Measurements from ENCODE around the gene TSPAN18. TPM values are rescaled to one million over a fixed set of nuclear protein-coding genes. Genes with fewer than 3 reads are reported as not detected.

Gene TSPAN18
- total and polyA plus RNA-seq, 7 donors: 5.2 to 21.7 (median 8.0) TPM

DNA sequence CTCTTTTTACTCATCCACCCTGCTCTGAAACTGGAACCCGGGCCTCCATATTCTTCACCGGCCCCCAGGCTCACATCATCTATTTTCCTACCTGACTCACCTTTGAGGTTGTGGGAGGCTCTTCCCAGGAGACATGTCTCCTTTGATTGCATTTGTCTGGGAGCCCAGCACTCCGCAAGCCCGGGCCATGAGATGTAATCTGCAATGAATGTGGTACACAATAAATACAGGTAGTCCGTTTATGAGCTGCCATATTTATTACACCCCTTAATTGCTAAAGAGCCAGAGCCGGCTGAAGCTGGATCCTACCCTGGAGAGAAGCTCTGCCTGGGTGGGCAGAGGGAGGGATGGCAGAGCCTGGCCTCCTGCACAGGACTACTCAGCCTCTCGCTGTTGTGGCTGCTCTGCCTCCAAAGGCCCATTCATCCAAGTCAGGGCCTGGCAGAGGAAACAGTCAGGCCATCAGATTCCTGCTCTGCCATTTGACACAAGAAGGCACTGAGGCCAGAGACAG is 174.4 kb downstream of the TSPAN18 start:
- H3K4me1 ChIP-seq: no peaks in the 10 kb centered on the region
- no peak for ATAC-seq
- TF ChIP-seq, protein P1, sequence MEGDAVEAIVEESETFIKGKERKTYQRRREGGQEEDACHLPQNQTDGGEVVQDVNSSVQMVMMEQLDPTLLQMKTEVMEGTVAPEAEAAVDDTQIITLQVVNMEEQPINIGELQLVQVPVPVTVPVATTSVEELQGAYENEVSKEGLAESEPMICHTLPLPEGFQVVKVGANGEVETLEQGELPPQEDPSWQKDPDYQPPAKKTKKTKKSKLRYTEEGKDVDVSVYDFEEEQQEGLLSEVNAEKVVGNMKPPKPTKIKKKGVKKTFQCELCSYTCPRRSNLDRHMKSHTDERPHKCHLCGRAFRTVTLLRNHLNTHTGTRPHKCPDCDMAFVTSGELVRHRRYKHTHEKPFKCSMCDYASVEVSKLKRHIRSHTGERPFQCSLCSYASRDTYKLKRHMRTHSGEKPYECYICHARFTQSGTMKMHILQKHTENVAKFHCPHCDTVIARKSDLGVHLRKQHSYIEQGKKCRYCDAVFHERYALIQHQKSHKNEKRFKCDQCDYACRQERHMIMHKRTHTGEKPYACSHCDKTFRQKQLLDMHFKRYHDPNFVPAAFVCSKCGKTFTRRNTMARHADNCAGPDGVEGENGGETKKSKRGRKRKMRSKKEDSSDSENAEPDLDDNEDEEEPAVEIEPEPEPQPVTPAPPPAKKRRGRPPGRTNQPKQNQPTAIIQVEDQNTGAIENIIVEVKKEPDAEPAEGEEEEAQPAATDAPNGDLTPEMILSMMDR (IDR thresholded peaks at IDR 0.05): no peak
- WGBS, 3 donors: 86 to 91% (median 89%) methylated on average over 7 of the region's 7 CpGs
- no peak overlapping the region for H3K27ac ChIP-seq
- no peaks in the 10 kb centered on the region for H3K9me3 ChIP-seq
- intact Hi-C loops (cut with DNase I): no loop called here
- H3K36me3 ChIP-seq (ENCODE audit: insufficient read depth in 1 of 2, low read depth in 1 of 2): no peaks in the 10 kb centered on the region
- DNase-seq: no peak
- H3K4me3 ChIP-seq: no peak overlapping the region
- peaks cover 0 to 7% (median 4%) of the 10 kb centered on the region in 3 donors for H3K27me3 ChIP-seq (ENCODE audit: insufficient read depth in 3 of 3, low read length in 2 of 3)

DNA sequence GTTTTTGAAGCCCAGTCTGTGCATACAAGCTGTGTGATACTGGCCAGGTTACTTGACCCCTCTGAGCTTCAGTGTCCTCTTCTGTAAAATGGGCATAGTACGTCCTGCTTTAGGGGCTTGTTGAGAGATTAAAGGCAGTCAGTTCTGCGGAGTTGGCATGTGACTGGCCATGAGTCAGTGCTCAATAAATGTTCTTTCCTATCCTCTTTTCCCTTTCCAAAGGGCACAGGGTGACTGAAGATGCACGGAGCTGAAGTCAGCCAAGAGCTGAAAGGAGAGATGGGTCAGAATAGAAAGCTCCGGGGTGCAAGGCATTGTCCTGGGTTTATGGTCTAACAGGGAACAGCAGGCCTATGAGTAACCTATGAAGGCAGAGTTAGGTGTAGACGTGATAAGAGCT is 175.0 kb downstream of the TSPAN18 start:
- intact Hi-C loops (cut with DNase I): no loop called here
- no peaks in the 10 kb centered on the region for H3K4me1 ChIP-seq

DNA sequence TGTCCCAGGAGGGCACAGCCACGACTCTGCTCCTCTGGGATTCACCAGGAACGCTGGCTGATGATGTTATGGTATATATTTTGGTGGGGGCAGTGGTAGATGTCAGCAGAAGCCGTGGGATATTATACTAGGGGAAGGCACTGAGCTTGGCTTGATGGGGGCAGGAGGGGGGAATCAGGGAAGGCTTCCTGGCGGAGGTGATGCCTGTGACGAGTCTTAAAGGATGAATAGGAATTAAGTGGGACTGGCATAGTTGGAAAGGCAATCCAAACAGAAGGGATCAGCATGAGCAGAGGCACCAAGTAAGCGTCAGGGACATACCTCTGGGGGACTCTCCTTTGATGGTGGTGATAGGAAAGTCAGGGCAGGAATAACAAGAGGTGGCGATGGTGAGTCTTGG is 176.3 kb downstream of the TSPAN18 start:
- DNase-seq: no peak
- intact Hi-C loops (cut with DNase I): no loop called here
- Histone ChIP-seq H3K4me3 (no peak overlapping the region), H3K9me3 (no peaks in the 10 kb centered on the region), H3K27me3 (ENCODE audit: insufficient read depth in 3 of 3, low read length in 2 of 3) (peaks cover 0 to 3% (median 2%) of the 10 kb centered on the region in 3 donors), H3K4me1 (no peaks in the 10 kb centered on the region), H3K27ac (no peak overlapping the region), H3K36me3 (ENCODE audit: insufficient read depth in 1 of 2, low read depth in 1 of 2) (no peaks in the 10 kb centered on the region)
- whole genome bisulfite sequencing, 3 donors: 82 to 93% (median 85%) methylated on average over 7 of the region's 7 CpGs
- no peak for ATAC-seq
- TF ChIP-seq, protein P1 (IDR thresholded peaks at IDR 0.05): no peak

More for the DNA sequence above, 175.0 kb downstream of the TSPAN18 start:
- DNase-seq (no peak), ATAC-seq (no peak)
- no peaks in the 10 kb centered on the region for H3K9me3 ChIP-seq
- H3K36me3 ChIP-seq (ENCODE audit: insufficient read depth in 1 of 2, low read depth in 1 of 2): no peaks in the 10 kb centered on the region
- no peak overlapping the region for H3K4me3 ChIP-seq
- TF ChIP-seq, protein P1 (IDR thresholded peaks at IDR 0.05): no peak
- peaks cover 0 to 4% (median 2%) of the 10 kb centered on the region in 3 donors for H3K27me3 ChIP-seq (ENCODE audit: insufficient read depth in 3 of 3, low read length in 2 of 3)
- WGBS, 3 donors: 84 to 91% (median 90%) methylated on average over 5 of the region's 5 CpGs
- H3K27ac ChIP-seq: no peak overlapping the region

DNA sequence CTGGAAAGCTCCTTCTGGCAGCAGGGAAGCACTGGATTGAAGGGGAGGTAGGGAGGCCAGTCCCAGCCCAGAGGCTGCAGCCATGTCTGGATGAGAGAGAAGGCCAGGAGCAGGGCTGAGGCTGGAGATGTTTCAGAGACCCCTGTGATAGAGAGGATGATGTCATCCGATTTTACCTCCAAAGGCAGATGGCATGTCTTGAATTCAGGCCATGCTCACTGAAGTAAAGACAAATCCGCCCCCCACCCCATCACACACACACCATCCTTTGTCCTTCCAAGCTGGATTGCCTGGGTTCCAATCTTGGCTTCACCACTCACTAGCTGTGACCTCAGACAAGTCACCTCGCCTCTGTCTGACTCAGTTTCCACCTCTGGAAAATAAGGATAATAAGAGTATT is 176.8 kb downstream of the TSPAN18 start:
- TF ChIP-seq, protein P1 (IDR thresholded peaks at IDR 0.05): no peak
- intact Hi-C loops (cut with DNase I): no loop called here
- ATAC-seq (no peak), DNase-seq (no peak)
- no peaks in the 10 kb centered on the region for H3K9me3 ChIP-seq
- no peaks in the 10 kb centered on the region for H3K4me1 ChIP-seq
- peaks cover 0 to 3% (median 2%) of the 10 kb centered on the region in 3 donors for H3K27me3 ChIP-seq (ENCODE audit: insufficient read depth in 3 of 3, low read length in 2 of 3)
- no peaks in the 10 kb centered on the region for H3K36me3 ChIP-seq (ENCODE audit: insufficient read depth in 1 of 2, low read depth in 1 of 2)
- 90 to 93% (median 92%) methylated on average over 3 of the region's 3 CpGs for WGBS, 3 donors
- H3K4me3 ChIP-seq: no peak overlapping the region
- H3K27ac ChIP-seq: no peak overlapping the region
